A673 (cell line): ENCODE data around the gene RAB11FIP3.

Source experiments
- CTCF ChIP-seq: fragments of 300-800, 200-600 bp; sonication (generic); conservative IDR thresholded peaks from 2 replicates; pipeline ENCODE4 v1.5.1; 2017; ENCODE audit warnings: low read depth, mild to moderate bottlenecking, antibody characterized with exemption, low read length, moderate library complexity, mixed read lengths
- EZH2 ChIP-seq: fragments of 200-600 bp; sonication (generic); IDR thresholded peaks from 2 replicates; pipeline ENCODE4 v1.6.1; 2017; ENCODE audit warnings: borderline replicate concordance, low read depth, mild to moderate bottlenecking, mixed read lengths, antibody characterized with exemption, low read length; ENCODE audit not compliant: poor library complexity, severe bottlenecking

GRCh38 chr16:459761-460160 is 34.3 kb downstream of the RAB11FIP3 start:
- TF ChIP-seq EZH2 (no peak), CTCF (no peak)
